PC-9 (cell line): ENCODE results near the gene MICU2. TPM values are rescaled to one million over a fixed set of nuclear protein-coding genes. Genes with fewer than 3 reads are reported as not detected.

Experiments used
- BruUV-seq: library from RNA; stranded (reverse); fragments of 400-500 nt; replicated peaks from 2 replicates; lab custom pipeline; 2021; lab: Mats Ljungman, UMichigan
- CTCF ChIA-PET: fragments of 300-600 bp; sonication (Branson Sonifier 250); formaldehyde crosslinking; loops from one replicate; lab custom pipeline; 2022; ENCODE audit warnings: antibody characterized with exemption; lab: Charles Lee
- POLR2A ChIA-PET: fragments of 300-600 bp; sonication (Branson Sonifier 250); formaldehyde crosslinking; loops from one replicate; lab custom pipeline; 2022; ENCODE audit warnings: antibody characterized with exemption; ENCODE audit not compliant: unreplicated experiment; lab: Charles Lee
- DNase-seq, 2 experiments: peaks; one replicate each; pipeline versions ENCODE4 v3.0.0 to v3.0.0-alpha.2; 2015 to 2022; ENCODE audit warnings: mixed read lengths in 1 of 2
- H2AFZ ChIP-seq: fragments of 200-600 bp; sonication (generic); 2 replicates; pipeline ENCODE4 v1.8.1; 2017; ENCODE audit warnings: antibody characterized with exemption
- H3F3A ChIP-seq: fragments of 200-600 bp; sonication (generic); 2 replicates; pipeline ENCODE4 v1.8.1; 2017; ENCODE audit warnings: antibody characterized with exemption, mild to moderate bottlenecking, low read depth; ENCODE audit not compliant: insufficient read depth
- H3K27ac ChIP-seq: fragments of 200-600 bp; sonication (generic); 2 replicates; pipeline ENCODE4 v1.6.1; 2016; ENCODE audit warnings: mixed run types
- H3K27me3 ChIP-seq: fragments of 200-600 bp; sonication (generic); 2 replicates; pipeline ENCODE4 v1.6.1; 2016; ENCODE audit warnings: low read depth, mixed run types; ENCODE audit not compliant: insufficient read depth
- H3K36me3 ChIP-seq: fragments of 200-600 bp; sonication (generic); 2 replicates; pipeline ENCODE4 v1.6.1; 2016; ENCODE audit warnings: low read depth, mixed run types
- H3K4me1 ChIP-seq: fragments of 200-600 bp; sonication (generic); replicated peaks from 2 replicates; pipeline ENCODE4 v1.6.1; 2016; ENCODE audit warnings: mixed run types; ENCODE audit not compliant: insufficient read depth
- H3K4me2 ChIP-seq: fragments of 200-600 bp; sonication (generic); 2 replicates; pipeline ENCODE4 v1.6.1; 2017; ENCODE audit warnings: mixed run types
- H3K4me3 ChIP-seq: fragments of 200-600 bp; sonication (generic); 2 replicates; pipeline ENCODE4 v1.6.1; 2016; ENCODE audit warnings: mixed run types
- H3K79me2 ChIP-seq: fragments of 200-600 bp; sonication (generic); 2 replicates; pipeline ENCODE4 v1.6.1; 2017; ENCODE audit warnings: low read depth, mixed run types
- H3K9me2 ChIP-seq: fragments of 200-600 bp; sonication (generic); 2 replicates; pipeline ENCODE4 v1.8.1; 2017; ENCODE audit warnings: mild to moderate bottlenecking; ENCODE audit not compliant: insufficient read depth
- H3K9me3 ChIP-seq: fragments of 200-600 bp; sonication (generic); 2 replicates; pipeline ENCODE4 v1.8.1; 2016; ENCODE audit warnings: low read depth; ENCODE audit not compliant: insufficient read depth
- H4K20me1 ChIP-seq: fragments of 200-600 bp; sonication (generic); 2 replicates; pipeline ENCODE4 v1.8.1; 2017; ENCODE audit not compliant: insufficient read depth
- EZH2 ChIP-seq: fragments of 200-600 bp; sonication (generic); IDR thresholded peaks from 2 replicates; pipeline ENCODE4 v1.8.0; 2017; ENCODE audit warnings: antibody characterized with exemption, low read depth
- intact Hi-C: fragments of 100-400 bp; cut with micrococcal nuclease; formaldehyde crosslinking; loops from one replicate; pipeline ENCODE4 v1.10.0; 2022; ENCODE audit not compliant: unreplicated experiment
- total RNA-seq: library from RNA; stranded (reverse); gene quantifications from 2 replicates; pipeline ENCODE4 v1.2.3, GENCODE V29; 2021
- TF ChIP-seq, protein P1 (sequence below): fragments of 200-600 bp; sonication (generic); conservative IDR thresholded peaks from 2 replicates; pipeline ENCODE4 v1.6.1; 2017; ENCODE audit warnings: mixed run types, antibody characterized with exemption, mild to moderate bottlenecking, moderate library complexity

Gene MICU2
- total RNA-seq, 1 experiment from 2014 or later, result 18.3 TPM

DNA sequence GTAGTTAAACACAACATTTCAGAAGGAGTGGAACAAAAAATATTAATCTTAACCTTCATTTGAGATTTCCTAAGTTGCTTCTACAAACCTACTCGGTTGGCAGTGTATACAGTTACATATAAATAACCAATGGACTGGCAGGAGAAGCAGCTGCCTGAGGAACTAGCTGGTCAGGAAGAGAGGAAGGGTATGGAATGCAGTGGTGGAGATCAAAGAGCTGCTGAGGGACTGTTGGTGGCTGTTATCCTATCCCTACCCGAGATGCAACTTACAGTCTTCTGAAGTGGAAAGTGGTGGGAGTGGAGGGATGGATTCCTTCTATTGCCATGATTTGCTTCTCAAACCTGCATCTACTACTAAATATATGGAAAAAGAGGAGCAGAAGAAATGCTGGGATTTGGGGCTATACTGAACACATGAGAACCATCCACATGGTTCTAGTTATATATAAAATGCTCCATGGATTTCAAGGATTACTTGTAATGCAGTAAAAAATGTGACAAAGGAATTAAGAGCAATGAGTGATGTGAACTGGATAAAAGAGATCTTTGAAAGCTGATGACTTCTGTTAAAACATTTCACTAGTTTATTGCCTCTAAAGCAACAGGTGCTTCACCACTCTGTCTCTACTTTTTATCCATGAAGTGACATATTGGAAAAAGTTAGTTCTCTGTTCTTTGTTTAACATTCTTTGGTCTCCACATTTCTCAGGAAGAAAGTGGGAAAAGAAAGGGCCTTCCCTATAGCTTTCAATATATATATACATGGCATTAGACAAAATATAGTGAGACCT is 29.9 kb downstream of the MICU2 start:
- Histone ChIP-seq H3K27me3 (no peaks in the 10 kb centered on the region), H3K79me2 (no peaks in the 10 kb centered on the region; the same call in 1 of the 2 replicates), H3K9me2 (no peaks in the 10 kb centered on the region), H3K4me2 (no peak overlapping the region), H2AFZ (no peak overlapping the region), H3K36me3 (no peaks in the 10 kb centered on the region), H3K27ac (no peak overlapping the region), H4K20me1 (no peaks in the 10 kb centered on the region; the same call in 1 of the 2 replicates), H3F3A (no peaks in the 10 kb centered on the region), H3K4me1 (no peaks in the 10 kb centered on the region), H3K9me3 (no peaks in the 10 kb centered on the region), H3K4me3 (no peak overlapping the region)
- intact Hi-C loops, result no loop called here
- TF ChIP-seq EZH2, result no peak
- TF ChIP-seq, protein P1, sequence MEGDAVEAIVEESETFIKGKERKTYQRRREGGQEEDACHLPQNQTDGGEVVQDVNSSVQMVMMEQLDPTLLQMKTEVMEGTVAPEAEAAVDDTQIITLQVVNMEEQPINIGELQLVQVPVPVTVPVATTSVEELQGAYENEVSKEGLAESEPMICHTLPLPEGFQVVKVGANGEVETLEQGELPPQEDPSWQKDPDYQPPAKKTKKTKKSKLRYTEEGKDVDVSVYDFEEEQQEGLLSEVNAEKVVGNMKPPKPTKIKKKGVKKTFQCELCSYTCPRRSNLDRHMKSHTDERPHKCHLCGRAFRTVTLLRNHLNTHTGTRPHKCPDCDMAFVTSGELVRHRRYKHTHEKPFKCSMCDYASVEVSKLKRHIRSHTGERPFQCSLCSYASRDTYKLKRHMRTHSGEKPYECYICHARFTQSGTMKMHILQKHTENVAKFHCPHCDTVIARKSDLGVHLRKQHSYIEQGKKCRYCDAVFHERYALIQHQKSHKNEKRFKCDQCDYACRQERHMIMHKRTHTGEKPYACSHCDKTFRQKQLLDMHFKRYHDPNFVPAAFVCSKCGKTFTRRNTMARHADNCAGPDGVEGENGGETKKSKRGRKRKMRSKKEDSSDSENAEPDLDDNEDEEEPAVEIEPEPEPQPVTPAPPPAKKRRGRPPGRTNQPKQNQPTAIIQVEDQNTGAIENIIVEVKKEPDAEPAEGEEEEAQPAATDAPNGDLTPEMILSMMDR, result no peak
- ChIA-PET POLR2A (no interaction called here), CTCF (no interaction called here)
- no TSS peak for BruUV-seq
- DNase-seq, result no peak

DNA sequence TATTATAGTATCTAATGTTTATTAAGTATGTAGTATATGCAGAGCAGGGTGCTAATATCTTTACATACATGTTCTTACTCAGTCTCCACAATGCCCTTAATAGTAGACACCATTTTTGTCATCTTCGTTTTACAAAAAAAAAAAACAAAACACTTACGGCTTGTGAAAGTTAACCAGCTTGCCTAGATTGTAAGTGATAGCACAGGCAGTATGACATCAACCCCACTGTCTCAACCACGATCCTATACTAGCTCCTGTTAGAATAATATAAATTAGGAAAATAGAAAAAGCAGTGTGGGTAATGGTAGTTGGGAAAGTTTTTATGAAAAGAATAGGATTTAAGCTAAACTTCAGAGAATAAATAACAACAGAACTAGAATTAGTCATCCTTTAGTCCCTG is 34.3 kb downstream of the MICU2 start:
- BruUV-seq, result no TSS peak
- CTCF ChIA-PET, result no interaction called here
- no peaks in the 10 kb centered on the region for H3K9me2 ChIP-seq
- no peaks in the 10 kb centered on the region; the same call in 1 of the 2 replicates for H3K79me2 ChIP-seq
- H3K4me1 ChIP-seq, result no peaks in the 10 kb centered on the region
- TF ChIP-seq, protein P1, result no peak
- TF ChIP-seq EZH2, result no peak
- no peak overlapping the region for H2AFZ ChIP-seq
- H3K27ac ChIP-seq, result no peak overlapping the region
- H3K27me3 ChIP-seq, result no peaks in the 10 kb centered on the region
- no peaks in the 10 kb centered on the region for H3F3A ChIP-seq
- no peak overlapping the region for H3K4me3 ChIP-seq
- no peaks in the 10 kb centered on the region for H3K9me3 ChIP-seq
- intact Hi-C loops, result no loop called here
- no peak for DNase-seq
- POLR2A ChIA-PET, result no interaction called here
- H3K4me2 ChIP-seq, result no peak overlapping the region
- H4K20me1 ChIP-seq, result no peaks in the 10 kb centered on the region; the same call in 1 of the 2 replicates
- no peaks in the 10 kb centered on the region for H3K36me3 ChIP-seq

DNA sequence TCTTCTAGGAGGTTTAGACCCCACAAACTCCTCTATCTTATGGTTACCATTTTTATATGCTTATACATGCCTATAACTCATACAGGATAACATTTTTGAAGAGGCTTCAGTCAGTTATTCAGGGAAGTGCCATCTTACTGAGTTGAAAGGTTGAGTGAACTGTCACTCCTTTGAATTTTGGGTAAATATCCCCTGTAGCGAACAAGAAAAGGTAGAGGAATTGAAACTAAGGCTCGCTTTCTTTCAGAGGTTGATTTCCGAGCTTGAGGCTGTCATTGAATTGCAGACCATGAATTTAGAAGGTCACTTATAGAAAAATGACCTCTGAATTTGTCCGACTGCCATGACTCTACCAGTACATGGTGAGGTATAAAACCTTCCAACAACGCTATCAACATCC is 35.1 kb downstream of the MICU2 start:
- no TSS peak for BruUV-seq
- no peak overlapping the region for H3K27ac ChIP-seq
- H3K4me2 ChIP-seq, result no peak overlapping the region
- no peak for DNase-seq
- intact Hi-C loops, result no loop called here
- CTCF ChIA-PET, result no interaction called here
- no peaks in the 10 kb centered on the region for H3F3A ChIP-seq
- TF ChIP-seq, protein P1, result no peak
- no peak for TF ChIP-seq EZH2
- H3K9me3 ChIP-seq, result no peaks in the 10 kb centered on the region
- H3K36me3 ChIP-seq, result no peaks in the 10 kb centered on the region
- H3K4me3 ChIP-seq, result no peak overlapping the region
- H2AFZ ChIP-seq, result no peak overlapping the region
- H3K9me2 ChIP-seq, result no peaks in the 10 kb centered on the region
- no peaks in the 10 kb centered on the region for H3K27me3 ChIP-seq
- H3K4me1 ChIP-seq, result no peaks in the 10 kb centered on the region
- POLR2A ChIA-PET, result no interaction called here
- no peaks in the 10 kb centered on the region; the same call in 1 of the 2 replicates for H3K79me2 ChIP-seq
- no peaks in the 10 kb centered on the region; the same call in 1 of the 2 replicates for H4K20me1 ChIP-seq
